ENCODE results near the gene PRRG2. TPM values are rescaled to one million over a fixed set of nuclear protein-coding genes. Genes with fewer than 3 reads are reported as not detected.
A peak's percentile ranks its signal among the peaks of the same experiment; 100 is the strongest.

PRRG2 gene
- total and polyA plus RNA-seq, 9 of the 15 experiments (the other 6 are each of a cell fraction or from before 2014, with no cell fraction given): 0.06 to 1.1 (median 0.33) TPM

DNA sequence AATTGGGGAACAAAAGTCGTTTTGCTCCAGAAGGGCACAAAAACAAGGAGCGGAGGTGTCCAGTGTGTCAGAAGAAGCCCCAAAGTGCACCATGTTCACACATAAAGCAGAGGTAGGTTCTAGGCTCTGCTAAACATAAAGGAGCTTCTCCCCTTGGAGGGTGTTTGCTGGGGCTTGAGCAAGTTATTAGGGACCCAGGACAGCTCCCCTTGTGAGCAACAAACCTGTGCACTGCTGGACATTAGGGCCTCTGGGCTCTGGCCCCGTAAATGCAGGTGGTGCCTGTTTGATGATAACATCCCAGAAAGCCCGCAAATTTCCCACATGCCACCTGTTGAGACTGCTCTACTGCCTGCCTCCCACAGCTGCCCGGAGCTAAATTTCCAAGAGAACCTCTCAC is 42.5 kb upstream of the PRRG2 start:
- no peak overlapping the region for H3K27ac ChIP-seq (ENCODE audit: extremely low read depth, low read depth, low read length)
- no peak for ATAC-seq
- no peak for FAIRE-seq
- ChIA-PET CTCF (ENCODE audit: low intra/inter-chr PET ratio) (no interaction called here), POLR2A (no interaction called here)
- TF ChIP-seq CBX3 (IDR thresholded peaks at IDR 0.05; ENCODE audit: borderline replicate concordance in 1 of 2, low read length in 2 of 2): no peak
- TF ChIP-seq RFX1 (IDR thresholded peaks at IDR 0.05): no peak
- TF ChIP-seq NFIC (IDR thresholded peaks at IDR 0.05): no peak
- H3K9me1 ChIP-seq (ENCODE audit: control insufficient read depth, insufficient read depth, low read length): no peaks in the 10 kb centered on the region
- peaks cover 7 to 22% of the 10 kb centered on the region in 2 experiments; a peak in 4 of 5 replicates for H3K4me1 ChIP-seq (replicated peaks in 1 of 2; ENCODE audit: control insufficient read depth in 2 of 2, insufficient read depth in 2 of 2, low read length in 2 of 2)
- BruUV-seq (replicated peaks): no TSS peak
- no peaks in the 10 kb centered on the region for H3K79me2 ChIP-seq (ENCODE audit: control insufficient read depth, insufficient read depth, low read length)
- H3K9me3 ChIP-seq (replicated peaks; ENCODE audit: control insufficient read depth, insufficient read depth, low read depth, low read length): no peaks in the 10 kb centered on the region
- H3K36me3 ChIP-seq (ENCODE audit: control insufficient read depth, insufficient read depth, low read length): 0 out of 3 replicates have a peak, but pooled peaks cover 3% of the 10 kb centered on the region
- in situ Hi-C loops (cut with MboI): no loop called here
- no peaks in the 10 kb centered on the region for H4K20me1 ChIP-seq (replicated peaks; ENCODE audit: control insufficient read depth, insufficient read depth, low read length)
- no peaks in the 10 kb centered on the region for H3K27me3 ChIP-seq (ENCODE audit: control insufficient read depth in 2 of 2, insufficient read depth in 2 of 2, low read length in 2 of 2)
- DNase-seq (ENCODE audit: extremely low read depth in 1 of 4, low spot score in 3 of 4): no peak
- no peak overlapping the region for H3K9ac ChIP-seq (ENCODE audit: insufficient read depth in 1 of 2, low read depth in 2 of 2, low read length in 2 of 2)
- no peak overlapping the region for H3K4me3 ChIP-seq
- 55% methylated on average over 5 of the region's 5 CpGs for WGBS (ENCODE audit: insufficient coverage, low coverage, missing lambda C conversion rate)
- intact Hi-C loops (cut with micrococcal nuclease): no loop called here
- no peak overlapping the region for H3K4me2 ChIP-seq (ENCODE audit: insufficient read depth, low read length)
- H2AFZ ChIP-seq (ENCODE audit: low read depth, low read length): no peak overlapping the region

DNA sequence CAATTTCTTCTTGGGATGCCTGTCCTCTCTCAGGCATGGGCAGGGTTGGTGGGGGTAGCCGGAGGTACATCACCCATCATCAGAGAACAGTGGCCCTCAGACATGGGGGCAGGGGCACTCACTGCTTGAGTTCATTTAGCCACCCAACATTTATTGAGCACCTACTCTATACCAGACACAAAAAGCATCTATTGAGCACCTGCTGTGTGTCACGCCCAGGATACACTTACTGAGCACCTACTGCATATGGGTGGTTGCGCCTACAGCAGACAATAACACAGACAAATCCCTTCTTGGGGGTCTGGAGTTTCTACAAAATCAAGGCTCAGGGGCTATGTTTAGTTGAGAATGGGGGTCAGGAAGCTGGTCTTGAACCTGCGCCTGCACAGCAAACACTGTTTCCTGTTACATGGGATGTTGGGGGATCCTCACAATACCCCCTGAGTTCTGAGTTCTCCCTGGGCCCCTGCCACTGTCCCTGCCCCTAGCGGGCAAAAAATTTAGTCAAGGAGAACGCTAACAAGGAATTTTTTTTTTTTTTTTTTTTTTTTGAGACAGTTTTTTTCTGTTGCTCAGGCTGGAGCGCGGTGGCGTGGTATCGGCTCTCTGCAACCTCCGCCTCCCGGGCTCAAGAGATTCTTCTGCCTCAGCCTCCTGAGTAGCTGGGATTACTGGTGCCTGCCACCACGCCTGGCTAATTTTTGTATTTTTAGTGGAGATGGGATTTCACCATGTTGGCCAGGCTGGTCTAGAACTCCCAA is 41.7 kb upstream of the PRRG2 start:
- Histone ChIP-seq H3K9me3 (replicated peaks; ENCODE audit: control insufficient read depth, insufficient read depth, low read depth, low read length) (no peaks in the 10 kb centered on the region), H3K79me2 (ENCODE audit: control insufficient read depth, insufficient read depth, low read length) (no peaks in the 10 kb centered on the region), H3K9ac (ENCODE audit: insufficient read depth in 1 of 2, low read depth in 2 of 2, low read length in 2 of 2) (no peak overlapping the region), H3K4me1 (replicated peaks in 1 of 2; ENCODE audit: control insufficient read depth in 2 of 2, insufficient read depth in 2 of 2, low read length in 2 of 2) (peaks cover 6 to 15% of the 10 kb centered on the region in 2 experiments; a peak in 4 of 5 replicates), H4K20me1 (replicated peaks; ENCODE audit: control insufficient read depth, insufficient read depth, low read length) (no peaks in the 10 kb centered on the region), H2AFZ (ENCODE audit: low read depth, low read length) (no peak overlapping the region), H3K27ac (ENCODE audit: extremely low read depth, low read depth, low read length) (no peak overlapping the region), H3K27me3 (ENCODE audit: control insufficient read depth in 2 of 2, insufficient read depth in 2 of 2, low read length in 2 of 2) (no peaks in the 10 kb centered on the region), H3K4me3 (no peak overlapping the region), H3K36me3 (ENCODE audit: control insufficient read depth, insufficient read depth, low read length) (0 out of 3 replicates have a peak, but pooled peaks cover 3% of the 10 kb centered on the region), H3K4me2 (ENCODE audit: insufficient read depth, low read length) (no peak overlapping the region), H3K9me1 (ENCODE audit: control insufficient read depth, insufficient read depth, low read length) (no peaks in the 10 kb centered on the region)
- BruUV-seq (replicated peaks): no TSS peak
- POLR2A ChIA-PET: no interaction called here
- FAIRE-seq (no peak), ATAC-seq (no peak), DNase-seq (ENCODE audit: extremely low read depth in 1 of 4, low spot score in 3 of 4) (no peak)
- 77% methylated on average over 7 of the region's 13 CpGs for WGBS (ENCODE audit: insufficient coverage, low coverage, missing lambda C conversion rate)
- in situ Hi-C loops (cut with MboI): no loop called here
- TF ChIP-seq ZKSCAN8 (CRISPR knock-in tag; IDR thresholded peaks at IDR 0.05) (peak; percentile 95), ZNF408 (CRISPR knock-in tag; IDR thresholded peaks at IDR 0.05; ENCODE audit: low read depth) (no peak), ZFP36 (IDR thresholded peaks at IDR 0.05; ENCODE audit: low read depth, low read length, partially characterized antibody) (peak; percentile 20), ZNF384 (IDR thresholded peaks at IDR 0.05; ENCODE audit: low read depth, low read length) (peak; percentile 72)
- TF ChIP-seq, protein P1, sequence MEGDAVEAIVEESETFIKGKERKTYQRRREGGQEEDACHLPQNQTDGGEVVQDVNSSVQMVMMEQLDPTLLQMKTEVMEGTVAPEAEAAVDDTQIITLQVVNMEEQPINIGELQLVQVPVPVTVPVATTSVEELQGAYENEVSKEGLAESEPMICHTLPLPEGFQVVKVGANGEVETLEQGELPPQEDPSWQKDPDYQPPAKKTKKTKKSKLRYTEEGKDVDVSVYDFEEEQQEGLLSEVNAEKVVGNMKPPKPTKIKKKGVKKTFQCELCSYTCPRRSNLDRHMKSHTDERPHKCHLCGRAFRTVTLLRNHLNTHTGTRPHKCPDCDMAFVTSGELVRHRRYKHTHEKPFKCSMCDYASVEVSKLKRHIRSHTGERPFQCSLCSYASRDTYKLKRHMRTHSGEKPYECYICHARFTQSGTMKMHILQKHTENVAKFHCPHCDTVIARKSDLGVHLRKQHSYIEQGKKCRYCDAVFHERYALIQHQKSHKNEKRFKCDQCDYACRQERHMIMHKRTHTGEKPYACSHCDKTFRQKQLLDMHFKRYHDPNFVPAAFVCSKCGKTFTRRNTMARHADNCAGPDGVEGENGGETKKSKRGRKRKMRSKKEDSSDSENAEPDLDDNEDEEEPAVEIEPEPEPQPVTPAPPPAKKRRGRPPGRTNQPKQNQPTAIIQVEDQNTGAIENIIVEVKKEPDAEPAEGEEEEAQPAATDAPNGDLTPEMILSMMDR (IDR thresholded peaks at IDR 0.05 in 2 of 3, conservative IDR thresholded peaks at IDR 0.05 in 1 of 3; ENCODE audit: insufficient read depth in 2 of 3, low read depth in 1 of 3, low read length in 3 of 3): 0 out of 6 replicates have a peak, but pooled peaks of 1 of the 3 experiments have one; percentile 4
- intact Hi-C loops (cut with micrococcal nuclease): no loop called here
- CTCF ChIA-PET (ENCODE audit: low intra/inter-chr PET ratio): no interaction called here
